Endothelial cell (in vitro differentiated cells): ENCODE data around the gene BOLL. TPM values are rescaled to one million over a fixed set of nuclear protein-coding genes. Genes with fewer than 3 reads are reported as not detected.
A peak's percentile ranks its signal among the peaks of the same experiment; 100 is the strongest.

ENCODE experiments used
- DNase-seq: peaks from one replicate; pipeline ENCODE4 v3.0.0; 2021; ENCODE audit warnings: low spot score
- H3K27ac Mint-ChIP-seq: one replicate; pipeline ENCODE4 v1.8.0; 2021; ENCODE audit warnings: mixed read lengths, inconsistent platforms; ENCODE audit not compliant: unreplicated experiment
- H3K27me3 Mint-ChIP-seq: one replicate; pipeline ENCODE4 v1.8.0; 2021; ENCODE audit warnings: mild to moderate bottlenecking, moderate library complexity, mixed read lengths, inconsistent platforms; ENCODE audit not compliant: unreplicated experiment
- H3K36me3 Mint-ChIP-seq: one replicate; pipeline ENCODE4 v1.8.0; 2021; ENCODE audit warnings: mild to moderate bottlenecking, low read depth, mixed read lengths, inconsistent platforms; ENCODE audit not compliant: unreplicated experiment
- H3K4me1 Mint-ChIP-seq: one replicate; pipeline ENCODE4 v1.8.0; 2021; ENCODE audit warnings: mild to moderate bottlenecking, mixed read lengths, inconsistent platforms; ENCODE audit not compliant: unreplicated experiment
- H3K4me3 Mint-ChIP-seq: one replicate; pipeline ENCODE4 v1.8.0; 2021; ENCODE audit warnings: mild to moderate bottlenecking, mixed read lengths, inconsistent platforms; ENCODE audit not compliant: unreplicated experiment
- H3K9me3 Mint-ChIP-seq: one replicate; pipeline ENCODE4 v1.8.0; 2021; ENCODE audit warnings: mixed read lengths, inconsistent platforms; ENCODE audit not compliant: unreplicated experiment
- CTCF ChIP-seq: fragments of 200-600 bp; sonication (generic); IDR thresholded peaks from one replicate; pipeline ENCODE4 v1.5.0; 2021; ENCODE audit warnings: antibody characterized with exemption; ENCODE audit not compliant: unreplicated experiment
- total RNA-seq: library from RNA; stranded (reverse); fragmentation: NEBNext Ultra II Directional; extraction: Animal tissue kit (Norgen Biotek cat#: 25700); gene quantifications from one replicate; pipeline ENCODE4 v1.2.1, GENCODE V29; 2021; ENCODE audit not compliant: unreplicated experiment

The BOLL gene
- total RNA-seq, 1 donor from 2014 or later: not detected

GRCh38 chr2:197821550-197822289 lies 36.6 kb upstream of the BOLL start:
- H3K27ac Mint-ChIP-seq: no peak overlapping the region
- H3K27me3 Mint-ChIP-seq: no peaks in the 10 kb centered on the region
- no peak for DNase-seq
- no peak for TF ChIP-seq CTCF
- H3K36me3 Mint-ChIP-seq: no peaks in the 10 kb centered on the region
- no peaks in the 10 kb centered on the region for H3K4me1 Mint-ChIP-seq
- H3K9me3 Mint-ChIP-seq: no peaks in the 10 kb centered on the region
- no peak overlapping the region for H3K4me3 Mint-ChIP-seq

- no peak overlapping the region for H3K4me3 Mint-ChIP-seq
- H3K36me3 Mint-ChIP-seq: no peaks in the 10 kb centered on the region
- H3K27me3 Mint-ChIP-seq: no peaks in the 10 kb centered on the region
- H3K27ac Mint-ChIP-seq: no peak overlapping the region
- H3K9me3 Mint-ChIP-seq: no peaks in the 10 kb centered on the region
- H3K4me1 Mint-ChIP-seq: peaks cover 7% of the 10 kb centered on the region
- no peak for TF ChIP-seq CTCF
- no peak for DNase-seq
These were observed 29.4 kb upstream of the BOLL start for GRCh38 chr2:197814526-197814925.

GRCh38 chr2:197813093-197813787 lies 28.1 kb upstream of the BOLL start:
- H3K9me3 Mint-ChIP-seq: no peaks in the 10 kb centered on the region
- no peak for DNase-seq
- no peak overlapping the region for H3K4me3 Mint-ChIP-seq
- H3K27ac Mint-ChIP-seq: no peak overlapping the region
- TF ChIP-seq CTCF: peak; percentile 71
- H3K4me1 Mint-ChIP-seq: peaks cover 19% of the 10 kb centered on the region
- no peaks in the 10 kb centered on the region for H3K36me3 Mint-ChIP-seq
- no peaks in the 10 kb centered on the region for H3K27me3 Mint-ChIP-seq

GRCh38 chr2:197810491-197810890 lies 25.4 kb upstream of the BOLL start:
- no peak overlapping the region for H3K4me3 Mint-ChIP-seq
- H3K36me3 Mint-ChIP-seq: no peaks in the 10 kb centered on the region
- peaks cover 35% of the 10 kb centered on the region for H3K4me1 Mint-ChIP-seq
- peaks cover 4% of the 10 kb centered on the region for H3K27me3 Mint-ChIP-seq
- no peak overlapping the region for H3K27ac Mint-ChIP-seq
- no peaks in the 10 kb centered on the region for H3K9me3 Mint-ChIP-seq
- no peak for TF ChIP-seq CTCF
- no peak for DNase-seq

- Mint-ChIP-seq H3K27ac (no peak overlapping the region), H3K9me3 (no peaks in the 10 kb centered on the region), H3K4me1 (peaks cover 37% of the 10 kb centered on the region), H3K4me3 (no peak overlapping the region), H3K27me3 (peaks cover 6% of the 10 kb centered on the region), H3K36me3 (no peaks in the 10 kb centered on the region)
- TF ChIP-seq CTCF: no peak
- DNase-seq: no peak
These were observed 24.9 kb upstream of the BOLL start for GRCh38 chr2:197810016-197810415.
